Smooth muscle cell (in vitro differentiated cells): ENCODE data around the gene DXO. TPM values are rescaled to one million over a fixed set of nuclear protein-coding genes. Genes with fewer than 3 reads are reported as not detected.
"Not testable (repeated sequence)": the region's sequence is repeated elsewhere in the genome, so short reads cannot be mapped to it uniquely, and the experiment has no call there.

Source experiments
- DNase-seq: peaks from one replicate; lab custom pipeline; 2025; ENCODE audit not compliant: unreplicated experiment; lab: John Stamatoyannopoulos, UW
- H2AFZ ChIP-seq: fragments of 200-600 bp; sonication (generic); 2 replicates; pipeline ENCODE4 v1.6.0; 2016; ENCODE audit warnings: antibody characterized with exemption, low read depth, mild to moderate bottlenecking
- H3F3A ChIP-seq: fragments of 200-600 bp; sonication (generic); 2 replicates; pipeline ENCODE4 v1.6.0; 2017; ENCODE audit warnings: antibody characterized with exemption, low read depth
- H3K27ac ChIP-seq: fragments of 200-600 bp; sonication (generic); 2 replicates; pipeline ENCODE4 v1.5.1; 2016; ENCODE audit warnings: low read depth, mild to moderate bottlenecking
- H3K27me3 ChIP-seq: fragments of 200-600 bp; sonication (generic); 2 replicates; pipeline ENCODE4 v1.6.1; 2016; ENCODE audit warnings: low read depth, mild to moderate bottlenecking
- H3K36me3 ChIP-seq: fragments of 200-600 bp; sonication (generic); 2 replicates; pipeline ENCODE4 v1.5.1; 2016; ENCODE audit warnings: low read depth
- H3K4me1 ChIP-seq: fragments of 200-600 bp; sonication (generic); 2 replicates; pipeline ENCODE4 v1.5.1; 2016; ENCODE audit warnings: low read depth
- H3K4me2 ChIP-seq: fragments of 200-600 bp; sonication (generic); 2 replicates; pipeline ENCODE4 v1.6.0; 2016; ENCODE audit warnings: mild to moderate bottlenecking
- H3K4me3 ChIP-seq: fragments of 200-600 bp; sonication (generic); 2 replicates; pipeline ENCODE4 v1.5.1; 2016; ENCODE audit warnings: mild to moderate bottlenecking
- H3K79me2 ChIP-seq: fragments of 200-600 bp; sonication (generic); 2 replicates; pipeline ENCODE4 v1.6.0; 2016; ENCODE audit warnings: low read depth, mild to moderate bottlenecking
- H3K9ac ChIP-seq: fragments of 200-600 bp; sonication (generic); 2 replicates; pipeline ENCODE4 v1.6.0; 2016; ENCODE audit warnings: low read depth
- H3K9me3 ChIP-seq: fragments of 200-600 bp; sonication (generic); replicated peaks from 2 replicates; pipeline ENCODE4 v1.5.1; 2016; ENCODE audit warnings: low read depth
- H4K20me1 ChIP-seq: fragments of 200-600 bp; sonication (generic); 2 replicates; pipeline ENCODE4 v1.6.0; 2016; ENCODE audit warnings: low read depth
- WGBS: methylation state at CpG from one replicate; pipeline ENCODE4 v1.1.7; 2016; ENCODE audit warnings: low lambda C conversion rate; 5-methylcytosine and 5-hydroxymethylcytosine counted together
- polyA plus RNA-seq: library from polyadenylated mRNA; unstranded; fragments of >200 nt; fragmentation: Nextera tagmentation; extraction: Ambion mirVana; gene quantifications from 2 replicates; pipeline ENCODE4 v1.2.1, GENCODE V29; 2016
- total RNA-seq: library from RNA; depleted of rRNA; stranded (reverse); fragments of >200 nt; gene quantifications from 2 replicates; pipeline ENCODE4 v1.2.3, GENCODE V29; 2014

The DXO gene
- total and polyA plus RNA-seq, 2 experiments from 2014 or later, result 11.0 to 21.9 TPM

GRCh38 chr6:32008037-32008436 lies 36.1 kb upstream of the DXO start:
- WGBS, result 97% methylated on average over 4 of the region's 24 CpGs
- not testable (repeated sequence) for H3F3A ChIP-seq

GRCh38 chr6:32007086-32007485 lies 35.1 kb upstream of the DXO start:
- 85% methylated on average over 11 of the region's 12 CpGs for WGBS
- H3K4me3 ChIP-seq, H3F3A ChIP-seq, H2AFZ ChIP-seq, H4K20me1 ChIP-seq, H3K79me2 ChIP-seq, H3K4me2 ChIP-seq, H3K9ac ChIP-seq, H3K9me3 ChIP-seq, H3K27ac ChIP-seq, H3K4me1 ChIP-seq, H3K36me3 ChIP-seq, H3K27me3 ChIP-seq, DNase-seq: not testable (repeated sequence)

More at GRCh38 chr6:32008037-32008436, 36.1 kb upstream of the DXO start:
- H3K9ac ChIP-seq, H3K27me3 ChIP-seq, H3K4me1 ChIP-seq, H2AFZ ChIP-seq, H3K79me2 ChIP-seq, H3K4me2 ChIP-seq, H4K20me1 ChIP-seq, H3K9me3 ChIP-seq, H3K27ac ChIP-seq, H3K4me3 ChIP-seq, DNase-seq, H3K36me3 ChIP-seq: not testable (repeated sequence)

GRCh38 chr6:32005991-32006529 lies 34.1 kb upstream of the DXO start:
- H3K4me1 ChIP-seq, H3F3A ChIP-seq, H3K9me3 ChIP-seq, H3K27me3 ChIP-seq, DNase-seq, H2AFZ ChIP-seq, H3K4me3 ChIP-seq, H3K9ac ChIP-seq, H3K4me2 ChIP-seq, H3K27ac ChIP-seq, H3K79me2 ChIP-seq, H4K20me1 ChIP-seq, H3K36me3 ChIP-seq: not testable (repeated sequence)
- 82% methylated on average over 8 of the region's 8 CpGs for WGBS

GRCh38 chr6:32005538-32005880 lies 33.6 kb upstream of the DXO start:
- H3K27ac ChIP-seq, H3K79me2 ChIP-seq, H3K9me3 ChIP-seq, H2AFZ ChIP-seq, DNase-seq, H3K36me3 ChIP-seq, H3K4me1 ChIP-seq, H3K4me2 ChIP-seq, H3K4me3 ChIP-seq, H4K20me1 ChIP-seq, H3K27me3 ChIP-seq, H3K9ac ChIP-seq, H3F3A ChIP-seq: not testable (repeated sequence)
- WGBS, result 69% methylated on average over 1 of the region's 9 CpGs

- not testable (repeated sequence) for H3F3A ChIP-seq, H3K36me3 ChIP-seq, H3K9me3 ChIP-seq, H3K4me2 ChIP-seq, H4K20me1 ChIP-seq, H3K27me3 ChIP-seq, H3K27ac ChIP-seq, H3K4me1 ChIP-seq, H3K4me3 ChIP-seq, H2AFZ ChIP-seq, DNase-seq, H3K79me2 ChIP-seq, H3K9ac ChIP-seq
- 91% methylated on average over 9 of the region's 13 CpGs for WGBS
Observed at GRCh38 chr6:32004864-32005537, 33.1 kb upstream of the DXO start.

GRCh38 chr6:32004393-32004792 lies 32.5 kb upstream of the DXO start:
- not testable (repeated sequence) for H3K4me1 ChIP-seq, H3K27me3 ChIP-seq, DNase-seq, H3K4me2 ChIP-seq, H3K27ac ChIP-seq, H3F3A ChIP-seq, H3K9ac ChIP-seq, H3K9me3 ChIP-seq, H3K79me2 ChIP-seq, H3K4me3 ChIP-seq, H2AFZ ChIP-seq, H4K20me1 ChIP-seq, H3K36me3 ChIP-seq
- WGBS, result 88% methylated on average over 4 of the region's 4 CpGs

- H3K9ac ChIP-seq, H3K4me1 ChIP-seq, H3K79me2 ChIP-seq, H3K27me3 ChIP-seq, H3K4me3 ChIP-seq, H3K36me3 ChIP-seq, DNase-seq, H3K27ac ChIP-seq, H2AFZ ChIP-seq, H3K9me3 ChIP-seq, H3K4me2 ChIP-seq, H3F3A ChIP-seq, H4K20me1 ChIP-seq: not testable (repeated sequence)
- WGBS, result no CpG with 5 or more reads among the region's 7 CpGs
Observed at GRCh38 chr6:32003301-32003700, 31.4 kb upstream of the DXO start.

GRCh38 chr6:32002546-32003268 lies 30.8 kb upstream of the DXO start:
- H3K4me1 ChIP-seq, H3K4me3 ChIP-seq, H3K9me3 ChIP-seq, H3K4me2 ChIP-seq, H3K36me3 ChIP-seq, H3K9ac ChIP-seq, H3K27me3 ChIP-seq, DNase-seq, H3K79me2 ChIP-seq, H3K27ac ChIP-seq, H3F3A ChIP-seq, H4K20me1 ChIP-seq, H2AFZ ChIP-seq: not testable (repeated sequence)
- WGBS, result no CpG with 5 or more reads among the region's 15 CpGs
